ENCODE measurements around the gene IRF2BP2.

- TF ChIP-seq, protein P1, sequence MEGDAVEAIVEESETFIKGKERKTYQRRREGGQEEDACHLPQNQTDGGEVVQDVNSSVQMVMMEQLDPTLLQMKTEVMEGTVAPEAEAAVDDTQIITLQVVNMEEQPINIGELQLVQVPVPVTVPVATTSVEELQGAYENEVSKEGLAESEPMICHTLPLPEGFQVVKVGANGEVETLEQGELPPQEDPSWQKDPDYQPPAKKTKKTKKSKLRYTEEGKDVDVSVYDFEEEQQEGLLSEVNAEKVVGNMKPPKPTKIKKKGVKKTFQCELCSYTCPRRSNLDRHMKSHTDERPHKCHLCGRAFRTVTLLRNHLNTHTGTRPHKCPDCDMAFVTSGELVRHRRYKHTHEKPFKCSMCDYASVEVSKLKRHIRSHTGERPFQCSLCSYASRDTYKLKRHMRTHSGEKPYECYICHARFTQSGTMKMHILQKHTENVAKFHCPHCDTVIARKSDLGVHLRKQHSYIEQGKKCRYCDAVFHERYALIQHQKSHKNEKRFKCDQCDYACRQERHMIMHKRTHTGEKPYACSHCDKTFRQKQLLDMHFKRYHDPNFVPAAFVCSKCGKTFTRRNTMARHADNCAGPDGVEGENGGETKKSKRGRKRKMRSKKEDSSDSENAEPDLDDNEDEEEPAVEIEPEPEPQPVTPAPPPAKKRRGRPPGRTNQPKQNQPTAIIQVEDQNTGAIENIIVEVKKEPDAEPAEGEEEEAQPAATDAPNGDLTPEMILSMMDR (IDR thresholded peaks at IDR 0.05): no peak
- TF ChIP-seq POLR2A (IDR thresholded peaks at IDR 0.05) (no peak), POLR2AphosphoS5 (IDR thresholded peaks at IDR 0.05) (no peak)
These were observed 33.3 kb upstream of the IRF2BP2 start for GRCh38 chr1:234643111-234643849.
